ENCODE data around the gene SLC25A44.

DNA sequence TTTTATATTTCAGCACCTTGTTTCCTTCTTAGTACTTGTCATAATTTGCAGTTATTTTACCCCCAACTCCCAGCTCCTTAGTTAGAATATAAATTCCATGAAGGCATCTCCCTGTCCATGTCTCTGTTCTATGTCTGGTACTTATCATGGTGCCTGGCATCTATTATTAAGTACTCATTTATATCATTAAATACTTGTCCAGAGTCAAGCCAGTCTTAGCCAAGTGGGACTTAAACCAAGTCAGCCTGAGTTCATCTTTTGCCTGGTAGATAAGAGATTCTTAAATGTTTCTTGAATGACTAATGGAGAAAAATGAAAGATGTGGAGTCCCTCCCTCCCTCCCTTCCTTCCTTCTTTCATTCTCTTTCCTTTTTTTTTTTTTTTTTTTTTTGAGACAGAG lies 9.4 kb downstream of the SLC25A44 start:
- TF ChIP-seq, protein P1, sequence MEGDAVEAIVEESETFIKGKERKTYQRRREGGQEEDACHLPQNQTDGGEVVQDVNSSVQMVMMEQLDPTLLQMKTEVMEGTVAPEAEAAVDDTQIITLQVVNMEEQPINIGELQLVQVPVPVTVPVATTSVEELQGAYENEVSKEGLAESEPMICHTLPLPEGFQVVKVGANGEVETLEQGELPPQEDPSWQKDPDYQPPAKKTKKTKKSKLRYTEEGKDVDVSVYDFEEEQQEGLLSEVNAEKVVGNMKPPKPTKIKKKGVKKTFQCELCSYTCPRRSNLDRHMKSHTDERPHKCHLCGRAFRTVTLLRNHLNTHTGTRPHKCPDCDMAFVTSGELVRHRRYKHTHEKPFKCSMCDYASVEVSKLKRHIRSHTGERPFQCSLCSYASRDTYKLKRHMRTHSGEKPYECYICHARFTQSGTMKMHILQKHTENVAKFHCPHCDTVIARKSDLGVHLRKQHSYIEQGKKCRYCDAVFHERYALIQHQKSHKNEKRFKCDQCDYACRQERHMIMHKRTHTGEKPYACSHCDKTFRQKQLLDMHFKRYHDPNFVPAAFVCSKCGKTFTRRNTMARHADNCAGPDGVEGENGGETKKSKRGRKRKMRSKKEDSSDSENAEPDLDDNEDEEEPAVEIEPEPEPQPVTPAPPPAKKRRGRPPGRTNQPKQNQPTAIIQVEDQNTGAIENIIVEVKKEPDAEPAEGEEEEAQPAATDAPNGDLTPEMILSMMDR (IDR thresholded peaks at IDR 0.05) = no peak
- TF ChIP-seq, protein P2, sequence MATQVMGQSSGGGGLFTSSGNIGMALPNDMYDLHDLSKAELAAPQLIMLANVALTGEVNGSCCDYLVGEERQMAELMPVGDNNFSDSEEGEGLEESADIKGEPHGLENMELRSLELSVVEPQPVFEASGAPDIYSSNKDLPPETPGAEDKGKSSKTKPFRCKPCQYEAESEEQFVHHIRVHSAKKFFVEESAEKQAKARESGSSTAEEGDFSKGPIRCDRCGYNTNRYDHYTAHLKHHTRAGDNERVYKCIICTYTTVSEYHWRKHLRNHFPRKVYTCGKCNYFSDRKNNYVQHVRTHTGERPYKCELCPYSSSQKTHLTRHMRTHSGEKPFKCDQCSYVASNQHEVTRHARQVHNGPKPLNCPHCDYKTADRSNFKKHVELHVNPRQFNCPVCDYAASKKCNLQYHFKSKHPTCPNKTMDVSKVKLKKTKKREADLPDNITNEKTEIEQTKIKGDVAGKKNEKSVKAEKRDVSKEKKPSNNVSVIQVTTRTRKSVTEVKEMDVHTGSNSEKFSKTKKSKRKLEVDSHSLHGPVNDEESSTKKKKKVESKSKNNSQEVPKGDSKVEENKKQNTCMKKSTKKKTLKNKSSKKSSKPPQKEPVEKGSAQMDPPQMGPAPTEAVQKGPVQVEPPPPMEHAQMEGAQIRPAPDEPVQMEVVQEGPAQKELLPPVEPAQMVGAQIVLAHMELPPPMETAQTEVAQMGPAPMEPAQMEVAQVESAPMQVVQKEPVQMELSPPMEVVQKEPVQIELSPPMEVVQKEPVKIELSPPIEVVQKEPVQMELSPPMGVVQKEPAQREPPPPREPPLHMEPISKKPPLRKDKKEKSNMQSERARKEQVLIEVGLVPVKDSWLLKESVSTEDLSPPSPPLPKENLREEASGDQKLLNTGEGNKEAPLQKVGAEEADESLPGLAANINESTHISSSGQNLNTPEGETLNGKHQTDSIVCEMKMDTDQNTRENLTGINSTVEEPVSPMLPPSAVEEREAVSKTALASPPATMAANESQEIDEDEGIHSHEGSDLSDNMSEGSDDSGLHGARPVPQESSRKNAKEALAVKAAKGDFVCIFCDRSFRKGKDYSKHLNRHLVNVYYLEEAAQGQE (IDR thresholded peaks at IDR 0.05; ENCODE audit: insufficient read depth in 1 of 2, low read depth in 2 of 2, low read length in 1 of 2) = no peak
- TF ChIP-seq TCF7L2 (IDR thresholded peaks at IDR 0.05; ENCODE audit: low read depth, low read length) (no peak), POLR2AphosphoS5 (IDR thresholded peaks at IDR 0.05; ENCODE audit: low read depth, low read length) (no peak)
